ENCODE measurements around the gene DTX3.
"Not testable (repeated sequence)": the region's sequence is repeated elsewhere in the genome, so short reads cannot be mapped to it uniquely, and the experiment has no call there.

DTX3 gene

DNA sequence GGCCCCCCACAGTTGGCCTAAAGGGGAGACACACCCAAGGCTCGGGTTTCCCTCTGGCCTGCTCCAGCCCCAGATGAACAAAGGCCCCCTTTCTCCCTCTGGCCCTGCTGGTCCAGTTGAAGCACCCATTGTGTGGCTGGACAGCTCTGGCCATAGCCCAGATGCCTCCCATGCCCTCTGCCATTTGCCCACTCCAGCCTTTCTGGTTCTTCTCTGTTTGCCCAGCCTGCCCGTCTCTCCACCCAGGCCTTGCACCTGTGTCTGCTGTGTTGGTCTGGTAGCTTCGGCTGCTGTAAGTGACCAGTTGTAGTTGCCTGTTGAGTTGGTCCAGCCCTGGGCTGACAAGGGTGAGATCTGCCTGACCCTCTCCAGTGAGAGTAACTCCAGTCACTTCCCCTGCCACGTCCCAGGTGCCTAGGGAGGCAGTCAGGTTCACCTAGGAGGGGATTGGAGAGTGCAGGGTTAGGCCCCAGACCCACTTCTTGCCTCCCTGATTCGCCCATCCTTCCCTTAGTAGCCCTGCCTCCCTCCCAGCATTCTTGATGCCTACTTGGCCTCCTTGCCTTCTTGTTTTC lies 25.4 kb downstream of the DTX3 start:
- Mint-ChIP-seq H3K27me3 (peaks cover 60 to 88% of the 10 kb centered on the region in 2 donors), H3K4me3 (no peak overlapping the region), H3K36me3 (ENCODE audit: insufficient read depth) (peaks cover 2% of the 10 kb centered on the region), H3K9me3 (no peaks in the 10 kb centered on the region), H3K4me1 (ENCODE audit: low read depth in 2 of 2) (peaks cover 9 to 14% of the 10 kb centered on the region in 2 donors), H3K27ac (no peak overlapping the region)
- DNase-seq: no peak
- no peak for ATAC-seq (replicated peaks)

DNA sequence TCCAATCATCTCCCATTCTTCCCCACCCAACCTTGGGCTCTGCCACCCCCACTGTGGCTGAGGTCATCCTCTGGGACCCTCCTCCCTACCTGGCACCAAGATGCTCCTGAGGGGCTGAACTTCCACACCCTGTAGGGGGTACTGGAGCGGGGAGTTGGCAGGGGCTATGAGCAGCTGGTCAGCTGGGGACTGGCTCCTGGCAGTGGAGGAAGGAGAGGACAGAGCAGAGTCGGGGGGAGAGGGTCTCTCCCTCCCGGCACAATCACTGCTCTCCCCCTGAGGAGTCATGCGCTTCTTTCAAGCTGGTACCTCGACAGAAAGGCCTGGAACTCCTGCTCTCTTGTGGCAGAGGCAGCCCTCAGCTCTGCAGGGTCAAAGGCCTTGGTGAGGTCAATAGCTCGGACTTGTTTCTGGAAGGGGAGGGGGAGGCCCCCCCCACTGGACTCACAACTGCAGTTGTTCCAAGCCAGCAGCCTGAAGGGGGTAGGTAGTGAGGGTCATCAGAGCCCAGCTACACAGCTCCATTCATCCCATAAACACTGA lies 26.3 kb downstream of the DTX3 start:
- Mint-ChIP-seq H3K4me3 (peak overlapping the region in 1 of 2 donors; percentile 42), H3K36me3 (ENCODE audit: insufficient read depth) (peaks cover 2% of the 10 kb centered on the region), H3K4me1 (ENCODE audit: low read depth in 2 of 2) (peaks cover 9 to 14% of the 10 kb centered on the region in 2 donors), H3K27me3 (peaks cover 50 to 86% of the 10 kb centered on the region in 2 donors), H3K9me3 (no peaks in the 10 kb centered on the region), H3K27ac (no peak overlapping the region)
- DNase-seq: no peak
- no peak for ATAC-seq (replicated peaks)

DNA sequence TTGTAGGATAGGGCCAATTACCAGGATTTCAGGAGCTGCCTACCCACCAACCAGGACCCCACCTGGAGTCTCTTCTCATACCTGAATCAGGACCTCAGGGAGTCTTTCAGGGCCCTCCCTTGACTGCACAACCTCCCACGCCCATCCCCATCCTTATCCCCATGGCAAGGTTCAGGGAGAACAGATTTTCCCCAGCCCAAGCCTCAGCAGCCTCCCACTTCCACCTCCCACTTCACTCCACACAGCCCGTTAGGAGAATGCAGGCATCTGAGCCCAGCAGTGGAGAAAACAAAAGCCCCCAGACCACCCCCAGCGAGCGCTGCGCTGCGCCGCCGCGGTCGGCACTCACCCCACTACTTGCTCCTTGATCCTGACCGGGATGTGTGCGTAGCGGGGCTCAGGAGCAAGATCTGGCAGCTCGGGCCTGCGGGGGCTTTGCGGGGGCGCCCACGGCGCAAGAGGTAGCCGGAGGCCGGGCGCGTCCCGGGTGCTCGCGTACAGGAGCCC lies 27.0 kb downstream of the DTX3 start:
- DNase-seq: no peak
- Mint-ChIP-seq H3K36me3 (ENCODE audit: insufficient read depth) (peaks cover 2% of the 10 kb centered on the region), H3K27me3 (peaks cover 43 to 79% of the 10 kb centered on the region in 2 donors), H3K4me3 (peak overlapping the region; percentile 42 to 75), H3K27ac (no peak overlapping the region), H3K9me3 (no peaks in the 10 kb centered on the region), H3K4me1 (ENCODE audit: low read depth in 2 of 2) (peaks cover 9 to 14% of the 10 kb centered on the region in 2 donors)
- ATAC-seq (replicated peaks): no peak

DNA sequence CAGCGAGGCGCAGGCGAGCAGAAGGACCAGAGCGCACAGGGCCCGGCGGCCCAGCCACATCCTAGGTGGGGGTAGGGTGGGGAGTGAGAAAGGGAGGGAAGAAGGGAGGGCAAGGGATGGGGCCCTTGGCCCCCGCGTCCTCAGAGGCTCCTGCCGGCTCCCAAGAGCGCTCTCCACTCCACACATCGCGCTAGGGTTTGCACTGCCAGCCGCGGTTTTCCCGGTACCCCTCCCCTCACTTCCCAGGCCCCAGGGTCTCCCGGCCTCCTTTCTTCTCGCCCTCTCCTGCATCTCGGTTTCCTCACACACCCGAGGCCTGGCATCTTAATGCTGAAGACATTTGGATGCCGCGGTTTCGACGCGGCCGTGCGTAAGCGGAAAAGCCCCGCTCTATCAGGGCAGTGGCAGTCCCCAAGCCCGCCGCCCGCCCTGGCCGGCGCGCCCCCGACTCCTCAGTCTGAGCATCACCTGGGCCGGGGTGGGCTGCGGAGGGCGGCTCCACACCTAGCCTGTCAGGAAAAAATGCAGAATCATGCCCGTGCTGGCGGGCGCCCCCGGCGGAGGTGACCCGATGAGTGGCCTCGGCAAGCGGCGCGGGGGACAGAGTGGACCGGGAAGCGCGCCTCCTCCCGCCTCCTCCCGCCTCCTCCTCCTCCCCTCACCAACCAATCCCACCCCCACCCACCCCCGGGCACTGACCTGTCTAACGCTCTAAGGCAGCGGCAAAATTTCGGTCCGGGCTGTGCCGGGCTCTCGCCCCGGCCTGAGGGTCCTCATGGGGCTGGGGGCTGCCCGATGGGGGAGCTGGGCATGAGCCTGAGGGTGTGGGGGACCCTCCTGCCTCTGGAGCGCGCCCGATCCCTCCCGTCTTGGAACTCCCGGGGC lies 27.7 kb downstream of the DTX3 start:
- H3K4me1 Mint-ChIP-seq (ENCODE audit: low read depth in 2 of 2): peaks cover 9 to 10% of the 10 kb centered on the region in 2 donors
- peaks cover 36 to 72% of the 10 kb centered on the region in 2 donors for H3K27me3 Mint-ChIP-seq
- DNase-seq (no peak), ATAC-seq (replicated peaks) (peak; percentile 51)
- H3K27ac Mint-ChIP-seq: peak overlapping the region in 1 of 2 donors; percentile 29
- peak overlapping the region; percentile 71 to 75 for H3K4me3 Mint-ChIP-seq
- no peaks in the 10 kb centered on the region for H3K9me3 Mint-ChIP-seq
- H3K36me3 Mint-ChIP-seq (ENCODE audit: insufficient read depth): no peaks in the 10 kb centered on the region

DNA sequence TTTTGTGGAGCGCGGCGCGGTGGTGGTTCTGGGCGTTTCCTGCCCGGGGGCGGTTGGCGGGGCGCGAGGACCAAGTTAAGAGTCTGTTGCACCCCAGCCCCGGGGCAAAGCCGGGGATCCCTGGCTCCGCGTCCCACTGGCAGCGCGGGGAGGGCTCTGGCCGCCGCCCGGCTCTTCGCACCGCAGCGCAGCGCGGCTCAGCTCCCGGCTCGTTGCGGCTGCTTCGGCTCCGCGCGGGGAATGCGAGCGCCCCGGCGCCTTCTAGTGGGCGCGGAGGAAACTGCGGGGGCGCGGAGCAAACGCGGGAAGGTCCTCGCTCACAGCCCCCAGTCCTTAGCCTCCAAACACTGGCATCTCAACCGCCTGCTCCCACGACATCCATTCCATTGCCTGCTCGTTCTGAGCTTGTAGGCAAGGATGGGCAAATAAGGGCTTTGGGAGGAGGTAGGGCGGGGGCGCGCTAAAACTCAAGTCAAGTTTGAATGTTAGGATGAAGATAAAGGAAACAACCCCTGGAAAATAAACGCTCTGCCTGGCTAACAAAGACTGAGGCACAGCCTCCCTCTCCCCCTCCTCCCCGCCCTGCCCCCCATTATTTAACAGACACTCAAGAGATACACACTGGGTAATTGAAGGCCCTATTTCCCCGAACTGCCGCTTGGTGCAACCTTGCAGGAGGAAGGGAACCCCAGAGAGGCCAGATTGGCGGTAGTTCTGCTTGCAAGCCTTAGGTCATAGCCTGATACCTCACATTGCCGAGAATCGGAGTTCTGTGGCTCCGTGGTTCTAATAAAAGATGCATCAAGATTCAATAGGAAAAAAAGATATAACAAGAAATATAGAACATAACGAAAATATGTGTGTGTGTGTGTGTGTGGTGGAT lies 28.6 kb downstream of the DTX3 start, which contains the start of gene B4GALNT1:
Gene B4GALNT1 (minus strand): TSS at position 244 of the 883 bp plus-strand sequence. CDS start 1,069 bp downstream, outside the sequence.
- DNase-seq (peak; percentile 51 to 66 (median 62)), ATAC-seq (replicated peaks) (peak; percentile 88)
- peak within 1 kb of the TSS in 1 of 2 donors; percentile 29 for H3K27ac Mint-ChIP-seq
- peak within 1 kb of the TSS; percentile 71 to 75 for H3K4me3 Mint-ChIP-seq
- peaks cover 29 to 63% of the 10 kb centered on the region in 2 donors for H3K27me3 Mint-ChIP-seq
- no peaks in the 10 kb centered on the region for H3K9me3 Mint-ChIP-seq
- no peaks in the 10 kb centered on the region for H3K36me3 Mint-ChIP-seq (ENCODE audit: insufficient read depth)
- H3K4me1 Mint-ChIP-seq (ENCODE audit: low read depth in 2 of 2): peaks cover 7 to 9% of the 10 kb centered on the region in 2 donors

DNA sequence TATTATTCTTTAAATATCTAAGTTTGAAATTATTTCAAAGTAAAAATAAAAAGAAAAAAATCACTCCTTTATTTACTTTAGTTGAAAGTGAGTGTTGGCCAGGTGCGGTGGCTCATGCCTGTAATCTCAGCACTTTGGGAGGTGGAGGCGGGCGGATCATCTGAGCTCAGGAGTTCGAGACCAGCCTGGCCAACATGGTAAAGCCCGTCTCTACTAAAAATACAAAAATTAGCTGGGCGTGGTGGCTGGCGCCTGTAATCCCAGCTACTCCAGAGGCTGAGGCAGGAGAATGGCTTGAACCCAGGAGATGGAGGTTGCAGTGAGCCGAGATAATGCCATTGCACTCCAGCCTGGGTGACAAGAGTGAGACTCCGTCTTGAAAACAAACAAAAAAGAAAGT lies 32.1 kb downstream of the DTX3 start:
- not testable (repeated sequence) for H3K9me3 Mint-ChIP-seq; DNase-seq; H3K27ac Mint-ChIP-seq; H3K4me1 Mint-ChIP-seq (ENCODE audit: low read depth in 2 of 2); H3K36me3 Mint-ChIP-seq (ENCODE audit: insufficient read depth); ATAC-seq (replicated peaks); H3K4me3 Mint-ChIP-seq
- H3K27me3 Mint-ChIP-seq: peaks cover 18 to 63% of the 10 kb centered on the region in 2 donors

DNA sequence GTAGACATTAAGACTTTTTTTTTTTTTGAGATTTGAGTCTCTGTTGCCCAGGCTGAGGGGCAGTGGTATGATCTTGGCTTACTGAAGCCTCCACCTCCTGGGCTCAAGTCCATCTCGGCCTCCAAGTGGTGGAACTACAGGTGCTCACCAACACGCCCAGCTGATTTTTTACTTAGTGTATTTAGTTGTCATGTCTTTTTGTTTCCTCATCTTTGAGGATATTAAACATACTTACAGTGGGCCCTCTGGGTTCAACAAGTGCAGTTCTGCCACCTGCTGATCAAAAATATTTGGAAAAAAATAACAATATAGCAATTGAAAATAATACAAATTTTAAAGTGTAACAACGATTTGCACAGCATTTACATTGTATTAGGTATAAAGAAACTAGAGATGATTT lies 32.7 kb downstream of the DTX3 start:
- H3K27me3 Mint-ChIP-seq: peaks cover 15 to 63% of the 10 kb centered on the region in 2 donors
- H3K4me3 Mint-ChIP-seq: no peak overlapping the region
- H3K9me3 Mint-ChIP-seq: no peaks in the 10 kb centered on the region
- H3K4me1 Mint-ChIP-seq (ENCODE audit: low read depth in 2 of 2): peaks cover 2 to 4% of the 10 kb centered on the region in 2 donors
- DNase-seq (no peak), ATAC-seq (replicated peaks) (no peak)
- no peaks in the 10 kb centered on the region for H3K36me3 Mint-ChIP-seq (ENCODE audit: insufficient read depth)
- no peak overlapping the region for H3K27ac Mint-ChIP-seq

DNA sequence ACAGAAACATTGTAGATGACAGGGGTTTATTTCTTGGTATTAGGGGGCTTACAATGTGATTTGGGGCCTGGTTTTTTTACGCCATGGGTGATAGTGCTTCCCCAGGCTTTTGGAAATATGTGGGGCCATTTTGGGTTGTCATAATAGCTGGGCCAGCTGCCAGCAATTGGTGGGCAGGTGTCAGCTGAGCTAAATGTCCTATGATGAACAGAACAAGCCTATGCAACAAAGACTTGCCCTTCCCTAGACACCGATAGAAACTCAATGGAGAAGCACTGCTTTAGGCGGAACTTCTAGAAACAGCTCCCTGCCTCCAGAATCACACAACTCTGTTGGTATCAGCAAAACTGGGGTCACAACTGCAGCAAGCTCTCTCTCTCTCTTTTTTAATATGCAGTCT lies 33.5 kb downstream of the DTX3 start:
- Mint-ChIP-seq H3K27ac (no peak overlapping the region), H3K4me1 (ENCODE audit: low read depth in 2 of 2) (peaks cover 1 to 4% of the 10 kb centered on the region in 2 donors)

DNA sequence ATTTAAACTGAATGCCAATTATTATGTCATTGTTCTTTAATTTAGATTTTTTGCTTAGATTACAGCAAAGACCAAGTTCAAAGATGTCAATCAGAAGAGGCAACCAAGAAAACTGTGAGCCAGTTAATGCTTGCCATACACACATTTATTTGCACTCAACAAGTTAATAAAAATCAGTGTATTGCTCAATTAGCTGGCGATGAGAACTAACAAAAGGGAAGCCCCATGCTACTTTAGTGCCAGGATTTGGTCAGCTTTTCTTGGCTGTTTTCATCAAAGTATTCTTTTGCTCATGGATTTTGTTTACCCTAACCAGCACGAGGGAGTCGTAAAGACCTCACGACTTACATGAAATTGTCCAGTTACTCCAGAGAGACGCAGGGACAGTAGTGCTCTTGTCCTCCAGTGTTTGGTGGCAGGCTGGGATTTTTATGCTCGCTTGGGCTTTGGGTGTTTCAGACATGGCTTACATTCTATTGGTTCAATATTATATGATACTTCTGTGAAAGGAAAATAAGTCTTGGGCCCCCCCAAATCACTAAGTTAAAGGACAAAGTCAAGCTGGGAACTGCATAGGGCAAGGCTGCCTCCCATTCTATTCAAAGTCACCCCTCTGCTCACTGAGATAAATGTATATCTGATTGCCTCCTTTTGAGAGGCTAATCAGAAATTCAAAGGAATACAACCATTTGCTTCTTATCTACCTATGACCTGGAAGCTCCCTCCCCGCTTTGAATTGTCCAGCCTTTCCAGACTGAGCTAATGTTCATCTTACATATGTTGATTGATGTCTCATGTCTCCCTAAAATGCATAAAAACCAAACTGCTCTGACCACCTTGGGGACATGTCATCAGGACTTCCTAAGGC lies 35.8 kb downstream of the DTX3 start:
- DNase-seq (no peak), ATAC-seq (replicated peaks) (no peak)
- Mint-ChIP-seq H3K4me3 (no peak overlapping the region), H3K4me1 (ENCODE audit: low read depth in 2 of 2) (no peaks in the 10 kb centered on the region), H3K36me3 (ENCODE audit: insufficient read depth) (no peaks in the 10 kb centered on the region), H3K27me3 (peaks cover 8 to 39% of the 10 kb centered on the region in 2 donors), H3K27ac (no peak overlapping the region), H3K9me3 (no peaks in the 10 kb centered on the region)

More for the DNA sequence above, 33.5 kb downstream of the DTX3 start:
- Mint-ChIP-seq H3K36me3 (ENCODE audit: insufficient read depth) (no peaks in the 10 kb centered on the region), H3K4me3 (no peak overlapping the region), H3K27me3 (peaks cover 13 to 62% of the 10 kb centered on the region in 2 donors), H3K9me3 (no peaks in the 10 kb centered on the region)
- ATAC-seq (replicated peaks) (no peak), DNase-seq (no peak)

DNA sequence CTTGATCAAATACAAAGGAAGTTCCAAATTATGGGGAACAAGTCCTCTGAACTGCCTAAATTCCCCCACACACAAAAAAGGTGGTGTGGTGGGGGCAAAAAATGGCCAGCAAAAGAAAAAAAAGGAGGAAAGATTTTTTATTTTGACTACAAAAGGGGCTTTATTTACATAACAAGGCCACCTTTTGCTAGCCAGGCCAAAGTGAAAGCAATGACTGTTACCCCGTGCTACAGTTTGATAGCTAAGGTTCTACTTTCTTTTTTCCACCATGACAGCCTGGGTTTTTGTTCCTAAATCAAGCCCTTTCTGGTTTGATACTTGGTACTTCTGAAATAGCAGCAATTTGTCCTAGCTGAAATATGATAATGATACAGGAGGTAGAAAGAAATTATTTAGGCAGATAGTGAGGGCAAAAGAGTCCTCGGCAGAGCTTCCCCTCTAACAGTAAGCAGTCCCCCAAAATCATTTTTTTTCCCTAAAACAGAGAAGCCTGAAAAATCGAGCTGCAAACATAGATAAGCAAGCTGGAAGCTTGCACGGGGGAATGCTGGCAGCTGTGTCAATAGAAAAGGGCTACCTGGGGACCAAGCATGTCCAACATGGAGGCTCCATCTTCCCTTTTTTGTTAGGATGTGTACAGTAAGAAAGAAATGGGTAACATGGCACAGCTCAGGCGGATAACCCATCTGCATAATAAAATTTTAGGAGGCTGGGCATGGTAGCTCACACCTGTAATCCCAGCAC lies 37.2 kb downstream of the DTX3 start:
- Mint-ChIP-seq H3K27me3 (peaks cover 8 to 35% of the 10 kb centered on the region in 2 donors), H3K4me3 (no peak overlapping the region), H3K9me3 (no peaks in the 10 kb centered on the region), H3K4me1 (ENCODE audit: low read depth in 2 of 2) (no peaks in the 10 kb centered on the region), H3K27ac (no peak overlapping the region), H3K36me3 (ENCODE audit: insufficient read depth) (no peaks in the 10 kb centered on the region)
- DNase-seq (no peak), ATAC-seq (replicated peaks) (no peak)

DNA sequence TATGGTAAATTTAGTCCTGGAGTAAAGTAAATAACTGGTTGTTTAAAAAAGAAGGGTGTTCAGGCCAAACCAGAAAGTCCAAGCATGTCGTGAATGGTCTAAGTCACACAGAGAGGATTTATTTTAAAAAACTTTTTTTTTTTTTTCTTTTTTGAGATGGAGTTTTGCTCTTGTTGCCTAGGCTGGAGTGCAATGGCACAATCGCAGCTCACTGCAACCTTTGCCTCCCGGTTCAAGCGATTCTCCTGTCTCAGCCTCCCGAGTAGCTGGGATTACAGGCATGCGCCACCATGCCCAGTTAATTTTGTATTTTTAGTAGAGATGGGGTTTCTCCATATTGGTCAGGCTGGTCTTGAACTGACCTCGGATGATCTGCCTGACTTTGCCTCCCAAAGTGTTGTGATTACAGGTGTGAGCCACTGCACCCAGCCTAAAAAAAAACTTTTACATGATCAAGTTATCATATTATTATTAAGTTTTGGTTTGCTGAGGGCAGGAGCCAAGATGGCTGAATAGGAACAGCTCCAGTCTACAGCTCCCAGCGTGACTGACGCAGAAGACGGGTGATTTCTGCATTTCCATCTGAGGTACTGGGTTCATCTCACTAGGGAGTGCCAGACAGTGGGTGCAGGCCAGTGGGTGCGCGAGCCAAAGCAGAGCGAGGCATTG lies 41.5 kb downstream of the DTX3 start:
- H3K4me1 Mint-ChIP-seq (ENCODE audit: low read depth in 2 of 2); H3K9me3 Mint-ChIP-seq; H3K4me3 Mint-ChIP-seq; H3K36me3 Mint-ChIP-seq (ENCODE audit: insufficient read depth); DNase-seq; ATAC-seq (replicated peaks); H3K27ac Mint-ChIP-seq: not testable (repeated sequence)
- H3K27me3 Mint-ChIP-seq: peaks cover 14 to 15% of the 10 kb centered on the region in 2 donors

Measured in effector memory CD8-positive, alpha-beta T cell (primary cell).